ENCODE results near the gene FLAD1. TPM values are rescaled to one million over a fixed set of nuclear protein-coding genes. Genes with fewer than 3 reads are reported as not detected.

FLAD1 gene
- total and polyA plus RNA-seq, 2 of the 8 experiments (the other 6 are each of a cell fraction or from before 2014, with no cell fraction given): 104 to 143 TPM

- peaks cover 15% of the 10 kb centered on the region for H3K79me1 ChIP-seq (ENCODE audit: low read depth, low read length)
- CTCF ChIA-PET (ENCODE audit: partially characterized antibody): interaction anchor here (1.1 to 18.6 kb wide), 4 partner anchors 14 to 105 kb away, joined by 3 to 354 read pairs (median 130); partner anchors contain the start of genes ADAM15, CKS1B, LENEP and ZBTB7B
- H2BK20ac ChIP-seq (ENCODE audit: low read length): no peak overlapping the region
- H3K9me3 ChIP-seq (ENCODE audit: insufficient read depth in 2 of 2, low read depth in 1 of 2, low read length in 1 of 2): no peaks in the 10 kb centered on the region
- peak overlapping the region; percentile 50 to 61; a peak in 2 of 4 replicates for H3K4me2 ChIP-seq (ENCODE audit: insufficient read depth in 1 of 2, low read depth in 2 of 2, low read length in 2 of 2)
- H3K4ac ChIP-seq (replicated peaks; ENCODE audit: insufficient read length, low read depth, low read length): no peak overlapping the region
- H3K23me2 ChIP-seq (ENCODE audit: low read depth, low read length): no peaks in the 10 kb centered on the region; the same call in 1 of the 2 replicates
- H2BK12ac ChIP-seq (ENCODE audit: low read depth, low read length): peak overlapping the region; percentile 94; the same call in 1 of the 2 replicates
- H3K4me1 ChIP-seq (replicated peaks in 1 of 4; ENCODE audit: control insufficient read depth in 3 of 4, insufficient read depth in 4 of 4, low read length in 3 of 4): peaks cover 8 to 47% (median 34%) of the 10 kb centered on the region in 4 experiments
- H2BK5ac ChIP-seq (ENCODE audit: low read depth, low read length): 0 out of 2 replicates have a peak overlapping the region, but pooled peaks have one; percentile 87
- H2AFZ ChIP-seq (ENCODE audit: low read length): no peak overlapping the region
- H3K36me3 ChIP-seq (ENCODE audit: control insufficient read depth in 2 of 4, insufficient read depth in 4 of 4, low read length in 3 of 4): peaks cover 0 to 25% (median 13%) of the 10 kb centered on the region in 4 experiments; a peak in 4 of 8 replicates
- peaks cover 0 to 9% of the 10 kb centered on the region in 2 experiments for H4K20me1 ChIP-seq (replicated peaks in 1 of 2; ENCODE audit: control insufficient read depth in 1 of 2, insufficient read depth in 2 of 2, low read length in 2 of 2)
- peak overlapping the region; percentile 33 for H2BK120ac ChIP-seq (replicated peaks; ENCODE audit: low read depth, low read length)
- H3K14ac ChIP-seq (ENCODE audit: insufficient read length): no peak overlapping the region
- H3K27me3 ChIP-seq (replicated peaks in 1 of 4; ENCODE audit: control insufficient read depth in 3 of 4, extremely low read depth in 1 of 4, insufficient read depth in 3 of 4, low read length in 3 of 4): no peaks in the 10 kb centered on the region
- H2BK15ac ChIP-seq (ENCODE audit: low read length): peak overlapping the region; percentile 53; the same call in 1 of the 2 replicates
- H4K91ac ChIP-seq (replicated peaks; ENCODE audit: insufficient read length, low read length): peak overlapping the region; percentile 34
- DNase-seq (ENCODE audit: low read depth in 1 of 2, low spot score in 2 of 2) (no peak), FAIRE-seq (no peak)
- peak overlapping the region; percentile 87; the same call in 1 of the 2 replicates for H3K18ac ChIP-seq (ENCODE audit: extremely low read depth, low read length)
- H3K23ac ChIP-seq (ENCODE audit: insufficient read length): no peak overlapping the region
- H2AK5ac ChIP-seq (ENCODE audit: low read depth, low read length): 0 out of 2 replicates have a peak overlapping the region, but pooled peaks have one; percentile 33
- H3K27ac ChIP-seq (ENCODE audit: low read depth, low read length): no peak overlapping the region
- POLR2A ChIA-PET (ENCODE audit: partially characterized antibody): interaction anchor here (0.6 to 14.8 kb wide), 10 partner anchors 6 to 69 kb away, joined by 3 to 128 read pairs (median 6); partner anchors contain the start of genes CKS1B, FLAD1, LENEP and SHC1
- peaks cover 0 to 33% of the 10 kb centered on the region in 2 experiments; a peak in 3 of 4 replicates for H3K79me2 ChIP-seq (ENCODE audit: control insufficient read depth in 1 of 2, insufficient read depth in 2 of 2, low read length in 2 of 2)
- H3K4me3 ChIP-seq (ENCODE audit: extremely low read depth in 1 of 4, insufficient read depth in 2 of 4, low read depth in 3 of 4, low read length in 4 of 4): no peak overlapping the region
- TF ChIP-seq YY1 (IDR thresholded peaks at IDR 0.05; ENCODE audit: low read depth, low read length): no peak
- H4K5ac ChIP-seq (ENCODE audit: insufficient read length, low read depth, low read length): peak overlapping the region; percentile 53
- 93% methylated on average over 3 of the region's 6 CpGs; no CpG with 5 or more reads in 1 of the 2 experiments for WGBS, 2 experiments (ENCODE audit: extremely low coverage in 1 of 2, insufficient coverage in 1 of 2, insufficient read length in 1 of 2, insufficient replicate concordance in 2 of 2, low coverage in 1 of 2, low lambda C conversion rate in 2 of 2, missing lambda C conversion rate in 1 of 2)
- no peak overlapping the region for H3K9ac ChIP-seq (replicated peaks in 1 of 4; ENCODE audit: extremely low read depth in 1 of 4, low read depth in 3 of 4, low read length in 3 of 4)
- no peak overlapping the region for H3K56ac ChIP-seq (replicated peaks; ENCODE audit: insufficient read length, low read depth, low read length)
- H4K8ac ChIP-seq (ENCODE audit: extremely low read depth, insufficient read depth, low read length): peak overlapping the region; percentile 15; the same call in 1 of the 2 replicates
Observed at GRCh38 chr1:155011437-155012025, 28.4 kb downstream of the FLAD1 start.

Measured in H1 (cell line).